Retina (tissue), 1 donor: ENCODE data around the gene EEF1AKMT4.

Experiments
- DNase-seq: peaks from one replicate; pipeline ENCODE4 v3.0.0-alpha.2; 2016

The EEF1AKMT4 gene

GRCh38 chr3:184236033-184236410, 13.4 kb upstream of the EEF1AKMT4 start:
- no peak for DNase-seq

GRCh38 chr3:184236636-184237035, 12.8 kb upstream of the EEF1AKMT4 start:
- DNase-seq, result no peak

GRCh38 chr3:184237211-184237610, 12.3 kb upstream of the EEF1AKMT4 start:
- no peak for DNase-seq

GRCh38 chr3:184237807-184238206, 11.7 kb upstream of the EEF1AKMT4 start:
- no peak for DNase-seq

GRCh38 chr3:184238246-184238818, 11.1 kb upstream of the EEF1AKMT4 start:
- DNase-seq, result no peak

GRCh38 chr3:184239221-184239620, 10.3 kb upstream of the EEF1AKMT4 start:
- no peak for DNase-seq

GRCh38 chr3:184239708-184240107, 9.8 kb upstream of the EEF1AKMT4 start:
- no peak for DNase-seq

- no peak for DNase-seq
Measured at GRCh38 chr3:184240384-184241140, 8.9 kb upstream of the EEF1AKMT4 start.

- no peak for DNase-seq
Measured at GRCh38 chr3:184241141-184241446, 8.4 kb upstream of the EEF1AKMT4 start.

GRCh38 chr3:184241447-184242296, 7.8 kb upstream of the EEF1AKMT4 start:
- no peak for DNase-seq

GRCh38 chr3:184242297-184242685, 7.2 kb upstream of the EEF1AKMT4 start:
- DNase-seq, result no peak

- DNase-seq, result peak; percentile 91
Measured at GRCh38 chr3:184248454-184249411, 739 bp upstream of the EEF1AKMT4 start, which contains the start of gene ALG3. TSS of gene ALG3 (minus strand) at chr3:184248962. CDS start at chr3:184248940, 22 bp downstream.

- peak; percentile 83 for DNase-seq
Measured at GRCh38 chr3:184250167-184250828, 826 bp downstream of the EEF1AKMT4 start.

- no peak for DNase-seq
Measured at GRCh38 chr3:184255291-184256039, 6.0 kb downstream of the EEF1AKMT4 start.

- DNase-seq, result no peak
Measured at GRCh38 chr3:184257083-184257915, 7.8 kb downstream of the EEF1AKMT4 start.

GRCh38 chr3:184258926-184259325, 9.5 kb downstream of the EEF1AKMT4 start:
- no peak for DNase-seq

- no peak for DNase-seq
Measured at GRCh38 chr3:184259396-184259877, 10.0 kb downstream of the EEF1AKMT4 start.

GRCh38 chr3:184259878-184260723, 10.6 kb downstream of the EEF1AKMT4 start:
- DNase-seq, result peak; percentile 63

- peak; percentile 75 for DNase-seq
Measured at GRCh38 chr3:184260724-184261269, 11.3 kb downstream of the EEF1AKMT4 start.
